Measurements from ENCODE around the gene WDR26. TPM values are rescaled to one million over a fixed set of nuclear protein-coding genes. Genes with fewer than 3 reads are reported as not detected.

Gene WDR26
- total and polyA plus RNA-seq, 4 donors, result 20.2 to 94.7 (median 57.5) TPM

GRCh38 chr1:224458996-224459395, 24.4 kb upstream of the WDR26 start:
- intact Hi-C loops (cut with DNase I), result loop anchor here in 1 of 2 donors (5.0 to 10.0 kb wide), 2 partner anchors 102 to 344 kb away; partner anchors contain the start of genes CNIH4 and FBXO28
- Histone ChIP-seq H3K36me3 (ENCODE audit: control insufficient read depth in 1 of 2, insufficient read depth in 2 of 2, low read length in 1 of 2) (no peaks in the 10 kb centered on the region), H3K9me3 (ENCODE audit: control insufficient read depth, low read length) (no peaks in the 10 kb centered on the region), H3K27me3 (ENCODE audit: control insufficient read depth in 1 of 2, insufficient read depth in 2 of 2, low read length in 1 of 2) (no peaks in the 10 kb centered on the region), H3K4me1 (ENCODE audit: control insufficient read depth in 1 of 2, insufficient read depth in 2 of 2, low read length in 2 of 2) (no peaks in the 10 kb centered on the region), H3K27ac (ENCODE audit: low read depth in 1 of 2, low read length in 2 of 2) (no peak overlapping the region), H3K4me3 (ENCODE audit: low read length in 2 of 2) (no peak overlapping the region)
- no peak for DNase-seq
- ATAC-seq (ENCODE audit: low FRiP score), result no peak
- WGBS, 2 donors, result 45 to 60% methylated on average over 2 of the region's 2 CpGs

GRCh38 chr1:224458296-224458695, 23.7 kb upstream of the WDR26 start:
- no peak for ATAC-seq (ENCODE audit: low FRiP score)
- no peak overlapping the region for H3K27ac ChIP-seq (ENCODE audit: low read depth in 1 of 2, low read length in 2 of 2)

GRCh38 chr1:224457782-224458144, 23.2 kb upstream of the WDR26 start:
- Histone ChIP-seq H3K27me3 (ENCODE audit: control insufficient read depth in 1 of 2, insufficient read depth in 2 of 2, low read length in 1 of 2) (no peaks in the 10 kb centered on the region), H3K36me3 (ENCODE audit: control insufficient read depth in 1 of 2, insufficient read depth in 2 of 2, low read length in 1 of 2) (no peaks in the 10 kb centered on the region), H3K9me3 (ENCODE audit: control insufficient read depth, low read length) (no peaks in the 10 kb centered on the region), H3K27ac (ENCODE audit: low read depth in 1 of 2, low read length in 2 of 2) (no peak overlapping the region), H3K4me3 (ENCODE audit: low read length in 2 of 2) (no peak overlapping the region), H3K4me1 (ENCODE audit: control insufficient read depth in 1 of 2, insufficient read depth in 2 of 2, low read length in 2 of 2) (no peaks in the 10 kb centered on the region)
- DNase-seq, result no peak
- ATAC-seq (ENCODE audit: low FRiP score), result no peak
- WGBS, 2 donors, result 81 to 92% methylated on average over 1 of the region's 1 CpG
- intact Hi-C loops (cut with DNase I), result loop anchor here (2.0 to 10.0 kb wide), 3 partner anchors 100 to 343 kb away; partner anchors contain the start of genes FBXO28 (in 2 of the 2) and CNIH4 (in 1 of the 2)

More at GRCh38 chr1:224458296-224458695, 23.7 kb upstream of the WDR26 start:
- no peak overlapping the region for H3K4me3 ChIP-seq (ENCODE audit: low read length in 2 of 2)
- WGBS, 2 donors, result 89 to 90% methylated on average over 4 of the region's 4 CpGs
- intact Hi-C loops (cut with DNase I), result loop anchor here in 1 of 2 donors (5.0 to 10.0 kb wide), 2 partner anchors 101 to 343 kb away; partner anchors contain the start of genes CNIH4 and FBXO28
- no peaks in the 10 kb centered on the region for H3K4me1 ChIP-seq (ENCODE audit: control insufficient read depth in 1 of 2, insufficient read depth in 2 of 2, low read length in 2 of 2)
- no peaks in the 10 kb centered on the region for H3K36me3 ChIP-seq (ENCODE audit: control insufficient read depth in 1 of 2, insufficient read depth in 2 of 2, low read length in 1 of 2)
- no peak for DNase-seq
- no peaks in the 10 kb centered on the region for H3K9me3 ChIP-seq (ENCODE audit: control insufficient read depth, low read length)
- H3K27me3 ChIP-seq (ENCODE audit: control insufficient read depth in 1 of 2, insufficient read depth in 2 of 2, low read length in 1 of 2), result no peaks in the 10 kb centered on the region

GRCh38 chr1:224456637-224456953, 22.0 kb upstream of the WDR26 start:
- peak overlapping the region in 1 of 2 donors; percentile 46 for H3K27ac ChIP-seq (ENCODE audit: low read depth in 1 of 2, low read length in 2 of 2)
- no peaks in the 10 kb centered on the region for H3K9me3 ChIP-seq (ENCODE audit: control insufficient read depth, low read length)
- DNase-seq (no peak), ATAC-seq (ENCODE audit: low FRiP score) (no peak)
- intact Hi-C loops (cut with DNase I), result loop anchor here (2.0 to 10.0 kb wide), 3 partner anchors 99 to 342 kb away; partner anchors contain the start of genes FBXO28 (in 2 of the 2) and CNIH4 (in 1 of the 2)
- H3K27me3 ChIP-seq (ENCODE audit: control insufficient read depth in 1 of 2, insufficient read depth in 2 of 2, low read length in 1 of 2), result no peaks in the 10 kb centered on the region
- no peaks in the 10 kb centered on the region for H3K36me3 ChIP-seq (ENCODE audit: control insufficient read depth in 1 of 2, insufficient read depth in 2 of 2, low read length in 1 of 2)
- H3K4me3 ChIP-seq (ENCODE audit: low read length in 2 of 2), result no peak overlapping the region
- H3K4me1 ChIP-seq (ENCODE audit: control insufficient read depth in 1 of 2, insufficient read depth in 2 of 2, low read length in 2 of 2), result no peaks in the 10 kb centered on the region
- 93 to 96% methylated on average over 7 of the region's 7 CpGs for WGBS, 2 donors

GRCh38 chr1:224454402-224455055, 19.9 kb upstream of the WDR26 start:
- H3K27ac ChIP-seq (ENCODE audit: low read depth in 1 of 2, low read length in 2 of 2), result no peak overlapping the region
- intact Hi-C loops (cut with DNase I), result loop anchor here in 1 of 2 donors (5.0 to 10.0 kb wide), 2 partner anchors 97 to 340 kb away; partner anchors contain the start of genes CNIH4 and FBXO28
- no peak for ATAC-seq (ENCODE audit: low FRiP score)
- no peaks in the 10 kb centered on the region for H3K36me3 ChIP-seq (ENCODE audit: control insufficient read depth in 1 of 2, insufficient read depth in 2 of 2, low read length in 1 of 2)
- no peaks in the 10 kb centered on the region for H3K9me3 ChIP-seq (ENCODE audit: control insufficient read depth, low read length)
- H3K4me1 ChIP-seq (ENCODE audit: control insufficient read depth in 1 of 2, insufficient read depth in 2 of 2, low read length in 2 of 2), result no peaks in the 10 kb centered on the region
- no peak overlapping the region for H3K4me3 ChIP-seq (ENCODE audit: low read length in 2 of 2)
- no peaks in the 10 kb centered on the region for H3K27me3 ChIP-seq (ENCODE audit: control insufficient read depth in 1 of 2, insufficient read depth in 2 of 2, low read length in 1 of 2)
- whole genome bisulfite sequencing, 2 donors, result 73 to 76% methylated on average over 8 of the region's 8 CpGs
- no peak for DNase-seq

GRCh38 chr1:224450561-224451350, 16.2 kb upstream of the WDR26 start:
- H3K4me3 ChIP-seq (ENCODE audit: low read length in 2 of 2), result no peak overlapping the region
- H3K36me3 ChIP-seq (ENCODE audit: control insufficient read depth in 1 of 2, insufficient read depth in 2 of 2, low read length in 1 of 2), result no peaks in the 10 kb centered on the region
- ATAC-seq (ENCODE audit: low FRiP score), result no peak
- no peaks in the 10 kb centered on the region for H3K4me1 ChIP-seq (ENCODE audit: control insufficient read depth in 1 of 2, insufficient read depth in 2 of 2, low read length in 2 of 2)
- no peak for DNase-seq
- no peaks in the 10 kb centered on the region for H3K9me3 ChIP-seq (ENCODE audit: control insufficient read depth, low read length)
- intact Hi-C loops (cut with DNase I), result loop anchor here in 1 of 2 donors (10.0 kb wide), 1 partner anchor 336 kb away; the partner anchor contains the start of gene FBXO28
- H3K27me3 ChIP-seq (ENCODE audit: control insufficient read depth in 1 of 2, insufficient read depth in 2 of 2, low read length in 1 of 2), result no peaks in the 10 kb centered on the region
- no peak overlapping the region for H3K27ac ChIP-seq (ENCODE audit: low read depth in 1 of 2, low read length in 2 of 2)
- 88 to 95% methylated on average over 7 of the region's 7 CpGs for WGBS, 2 donors

GRCh38 chr1:224450159-224450558, 15.6 kb upstream of the WDR26 start:
- H3K36me3 ChIP-seq (ENCODE audit: control insufficient read depth in 1 of 2, insufficient read depth in 2 of 2, low read length in 1 of 2), result no peaks in the 10 kb centered on the region
- no peaks in the 10 kb centered on the region for H3K27me3 ChIP-seq (ENCODE audit: control insufficient read depth in 1 of 2, insufficient read depth in 2 of 2, low read length in 1 of 2)
- DNase-seq (no peak), ATAC-seq (ENCODE audit: low FRiP score) (no peak)
- intact Hi-C loops (cut with DNase I), result loop anchor here in 1 of 2 donors (10.0 kb wide), 1 partner anchor 335 kb away; the partner anchor contains the start of gene FBXO28
- 85 to 91% methylated on average over 5 of the region's 5 CpGs for WGBS, 2 donors
- no peak overlapping the region for H3K27ac ChIP-seq (ENCODE audit: low read depth in 1 of 2, low read length in 2 of 2)
- no peaks in the 10 kb centered on the region for H3K4me1 ChIP-seq (ENCODE audit: control insufficient read depth in 1 of 2, insufficient read depth in 2 of 2, low read length in 2 of 2)
- no peaks in the 10 kb centered on the region for H3K9me3 ChIP-seq (ENCODE audit: control insufficient read depth, low read length)
- H3K4me3 ChIP-seq (ENCODE audit: low read length in 2 of 2), result no peak overlapping the region

- no peak overlapping the region for H3K27ac ChIP-seq (ENCODE audit: low read depth in 1 of 2, low read length in 2 of 2)
- no peaks in the 10 kb centered on the region for H3K27me3 ChIP-seq (ENCODE audit: control insufficient read depth in 1 of 2, insufficient read depth in 2 of 2, low read length in 1 of 2)
- no peaks in the 10 kb centered on the region for H3K9me3 ChIP-seq (ENCODE audit: control insufficient read depth, low read length)
- H3K4me3 ChIP-seq (ENCODE audit: low read length in 2 of 2), result no peak overlapping the region
- H3K36me3 ChIP-seq (ENCODE audit: control insufficient read depth in 1 of 2, insufficient read depth in 2 of 2, low read length in 1 of 2), result no peaks in the 10 kb centered on the region
- ATAC-seq (ENCODE audit: low FRiP score), result no peak
- DNase-seq, result no peak
- no peaks in the 10 kb centered on the region for H3K4me1 ChIP-seq (ENCODE audit: control insufficient read depth in 1 of 2, insufficient read depth in 2 of 2, low read length in 2 of 2)
- 35 to 38% methylated on average over 8 of the region's 8 CpGs for WGBS, 2 donors
- intact Hi-C loops (cut with DNase I), result no loop called here
Observed at GRCh38 chr1:224448453-224449017, 13.9 kb upstream of the WDR26 start.

Measured in aorta (tissue), 5 donors.